ENCODE measurements around the gene SNCG. TPM values are rescaled to one million over a fixed set of nuclear protein-coding genes. Genes with fewer than 3 reads are reported as not detected.
A peak's percentile ranks its signal among the peaks of the same experiment; 100 is the strongest.

SNCG gene
- total RNA-seq, 1 donor from 2014 or later, result 104 TPM

GRCh38 chr10:86962136-86962980 lies 4.0 kb downstream of the SNCG start:
- Mint-ChIP-seq H3K9me3 (no peaks in the 10 kb centered on the region), H3K27me3 (ENCODE audit: low read depth) (no peaks in the 10 kb centered on the region), H3K27ac (no peak overlapping the region), H3K36me3 (no peaks in the 10 kb centered on the region), H3K4me1 (peaks cover 46% of the 10 kb centered on the region), H3K4me3 (no peak overlapping the region)
- no peak for TF ChIP-seq CTCF (IDR thresholded peaks at IDR 0.05; ENCODE audit: unreplicated experiment)
- no peak for DNase-seq (ENCODE audit: low spot score in 2 of 2, unreplicated experiment in 2 of 2)

DNA sequence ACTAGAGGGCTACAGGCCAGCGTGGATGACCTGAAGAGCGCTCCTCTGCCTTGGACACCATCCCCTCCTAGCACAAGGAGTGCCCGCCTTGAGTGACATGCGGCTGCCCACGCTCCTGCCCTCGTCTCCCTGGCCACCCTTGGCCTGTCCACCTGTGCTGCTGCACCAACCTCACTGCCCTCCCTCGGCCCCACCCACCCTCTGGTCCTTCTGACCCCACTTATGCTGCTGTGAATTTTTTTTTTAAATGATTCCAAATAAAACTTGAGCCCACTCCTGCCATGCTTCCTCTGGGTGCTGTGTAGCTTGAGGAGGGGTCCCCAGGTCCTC lies 4.5 kb downstream of the SNCG start:
- no peak for DNase-seq (ENCODE audit: low spot score in 2 of 2, unreplicated experiment in 2 of 2)
- TF ChIP-seq CTCF (IDR thresholded peaks at IDR 0.05; ENCODE audit: unreplicated experiment), result no peak
- Mint-ChIP-seq H3K4me3 (no peak overlapping the region), H3K9me3 (no peaks in the 10 kb centered on the region), H3K27ac (no peak overlapping the region), H3K36me3 (no peaks in the 10 kb centered on the region), H3K27me3 (ENCODE audit: low read depth) (no peaks in the 10 kb centered on the region), H3K4me1 (peaks cover 42% of the 10 kb centered on the region)

DNA sequence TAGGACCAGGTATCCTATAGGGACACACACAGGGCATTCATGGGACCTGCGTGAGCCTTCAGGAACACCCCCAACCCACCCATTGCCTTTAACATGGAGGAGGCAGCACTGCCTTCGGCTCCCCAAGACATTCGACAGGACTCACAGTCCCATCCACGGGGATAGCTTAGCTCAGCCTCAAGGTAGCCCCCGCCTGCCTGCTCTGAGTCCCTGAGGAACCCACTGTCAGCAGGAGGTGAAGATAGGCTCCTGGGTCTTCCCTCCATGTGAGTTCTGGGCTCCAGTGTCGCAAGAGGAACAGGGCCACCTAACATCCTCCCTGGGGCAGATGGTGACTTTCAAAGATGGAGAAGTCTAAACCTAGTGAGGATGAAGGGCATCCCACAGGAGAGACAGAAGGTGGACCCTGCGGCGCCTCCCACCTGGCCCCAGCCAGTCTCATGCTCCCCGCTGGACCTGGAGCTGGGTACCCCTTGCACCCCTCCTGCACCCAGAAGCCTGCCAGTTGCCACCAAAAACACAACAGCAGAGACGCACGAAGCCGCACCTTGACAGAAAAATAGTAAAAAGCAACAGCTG lies 5.0 kb downstream of the SNCG start:
- Mint-ChIP-seq H3K4me1 (peaks cover 39% of the 10 kb centered on the region), H3K4me3 (no peak overlapping the region), H3K27ac (no peak overlapping the region), H3K27me3 (ENCODE audit: low read depth) (no peaks in the 10 kb centered on the region), H3K36me3 (no peaks in the 10 kb centered on the region), H3K9me3 (no peaks in the 10 kb centered on the region)
- DNase-seq (ENCODE audit: low spot score in 2 of 2, unreplicated experiment in 2 of 2), result no peak
- TF ChIP-seq CTCF (IDR thresholded peaks at IDR 0.05; ENCODE audit: unreplicated experiment), result no peak

GRCh38 chr10:86964061-86964846 lies 5.9 kb downstream of the SNCG start:
- Mint-ChIP-seq H3K27me3 (ENCODE audit: low read depth) (no peaks in the 10 kb centered on the region), H3K36me3 (no peaks in the 10 kb centered on the region), H3K4me3 (no peak overlapping the region), H3K4me1 (peaks cover 31% of the 10 kb centered on the region), H3K9me3 (no peaks in the 10 kb centered on the region), H3K27ac (no peak overlapping the region)
- TF ChIP-seq CTCF (IDR thresholded peaks at IDR 0.05; ENCODE audit: unreplicated experiment), result no peak
- no peak for DNase-seq (ENCODE audit: low spot score in 2 of 2, unreplicated experiment in 2 of 2)

DNA sequence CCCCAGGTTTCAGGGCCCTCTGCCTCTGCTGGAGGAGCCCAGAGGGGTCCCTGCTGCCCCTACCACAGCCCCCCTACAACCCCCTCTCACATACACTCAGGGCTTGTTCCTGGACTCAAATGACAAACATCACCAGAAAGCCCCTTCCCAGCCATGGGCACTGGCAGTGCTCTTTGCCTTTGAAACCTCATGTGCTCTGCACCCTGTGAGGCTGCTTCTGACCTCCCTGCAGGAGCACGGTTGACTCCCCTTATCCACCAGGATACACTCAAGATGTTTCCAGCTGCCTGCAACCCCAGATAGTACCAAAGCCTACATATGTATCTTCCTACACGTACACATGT lies 6.4 kb downstream of the SNCG start:
- Mint-ChIP-seq H3K27me3 (ENCODE audit: low read depth) (no peaks in the 10 kb centered on the region), H3K4me1 (peaks cover 31% of the 10 kb centered on the region), H3K9me3 (no peaks in the 10 kb centered on the region), H3K27ac (peak overlapping the region; percentile 37), H3K36me3 (no peaks in the 10 kb centered on the region), H3K4me3 (no peak overlapping the region)
- no peak for DNase-seq (ENCODE audit: low spot score in 2 of 2, unreplicated experiment in 2 of 2)
- no peak for TF ChIP-seq CTCF (IDR thresholded peaks at IDR 0.05; ENCODE audit: unreplicated experiment)

All from mesothelial cell of epicardium (in vitro differentiated cells).